Suprapubic skin (tissue), 4 donors: ENCODE data around the gene ATG14.

Experiments used
- EP300 ChIP-seq: sonication (generic); formaldehyde crosslinking; IDR thresholded peaks from one replicate; pipeline ENCODE4 v1.6.1; 2017; ENCODE audit warnings: antibody characterized with exemption
- POLR2A ChIP-seq, 2 donors: fragments of 450-650 bp; IDR thresholded peaks; one replicate each; pipeline ENCODE4 v1.6.1; 2017; ENCODE audit warnings: antibody characterized with exemption in 2 of 2, mild to moderate bottlenecking in 2 of 2, moderate library complexity in 2 of 2
- POLR2AphosphoS5 ChIP-seq, 3 donors: sonication (generic); formaldehyde crosslinking; IDR thresholded peaks; one replicate each; pipeline ENCODE4 v1.6.1; 2017; ENCODE audit warnings: antibody characterized with exemption in 3 of 3
- TF ChIP-seq, protein P1 (sequence below), 2 donors: fragments of 200-600 bp in 1 of 2; fragments of 450-650 bp in 1 of 2; sonication (generic) in 1 of 2; IDR thresholded peaks; one replicate each; pipeline ENCODE4 v1.5.1; 2016 to 2019; ENCODE audit warnings: antibody characterized with exemption in 2 of 2, mild to moderate bottlenecking in 1 of 2, moderate library complexity in 1 of 2

DNA sequence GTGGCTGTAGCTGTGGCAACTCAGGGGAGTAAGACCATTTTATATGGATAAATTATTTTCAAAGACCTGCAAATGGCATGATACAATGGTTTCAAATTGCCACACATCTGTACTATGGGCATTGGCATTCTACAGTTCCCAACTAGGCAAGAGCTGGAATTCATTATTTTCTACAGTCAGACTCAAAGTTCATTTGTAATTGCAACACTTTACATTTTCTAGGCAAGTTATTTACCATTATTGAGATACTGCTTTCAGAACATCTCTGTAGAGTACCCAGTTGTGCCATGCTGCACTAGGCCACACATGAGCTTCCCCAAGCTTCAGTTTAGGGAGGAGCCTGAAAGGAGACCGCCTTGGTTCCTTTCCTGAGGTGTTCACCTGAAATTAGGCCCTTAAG is 8.0 kb upstream of the ATG14 start:
- TF ChIP-seq POLR2A (IDR thresholded peaks at IDR 0.05) (no peak), EP300 (no peak), POLR2AphosphoS5 (IDR thresholded peaks at IDR 0.05) (no peak)
- TF ChIP-seq, protein P1, sequence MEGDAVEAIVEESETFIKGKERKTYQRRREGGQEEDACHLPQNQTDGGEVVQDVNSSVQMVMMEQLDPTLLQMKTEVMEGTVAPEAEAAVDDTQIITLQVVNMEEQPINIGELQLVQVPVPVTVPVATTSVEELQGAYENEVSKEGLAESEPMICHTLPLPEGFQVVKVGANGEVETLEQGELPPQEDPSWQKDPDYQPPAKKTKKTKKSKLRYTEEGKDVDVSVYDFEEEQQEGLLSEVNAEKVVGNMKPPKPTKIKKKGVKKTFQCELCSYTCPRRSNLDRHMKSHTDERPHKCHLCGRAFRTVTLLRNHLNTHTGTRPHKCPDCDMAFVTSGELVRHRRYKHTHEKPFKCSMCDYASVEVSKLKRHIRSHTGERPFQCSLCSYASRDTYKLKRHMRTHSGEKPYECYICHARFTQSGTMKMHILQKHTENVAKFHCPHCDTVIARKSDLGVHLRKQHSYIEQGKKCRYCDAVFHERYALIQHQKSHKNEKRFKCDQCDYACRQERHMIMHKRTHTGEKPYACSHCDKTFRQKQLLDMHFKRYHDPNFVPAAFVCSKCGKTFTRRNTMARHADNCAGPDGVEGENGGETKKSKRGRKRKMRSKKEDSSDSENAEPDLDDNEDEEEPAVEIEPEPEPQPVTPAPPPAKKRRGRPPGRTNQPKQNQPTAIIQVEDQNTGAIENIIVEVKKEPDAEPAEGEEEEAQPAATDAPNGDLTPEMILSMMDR (IDR thresholded peaks at IDR 0.05), result no peak
